ENCODE data around the gene ANO1.

ANO1 gene

DNA sequence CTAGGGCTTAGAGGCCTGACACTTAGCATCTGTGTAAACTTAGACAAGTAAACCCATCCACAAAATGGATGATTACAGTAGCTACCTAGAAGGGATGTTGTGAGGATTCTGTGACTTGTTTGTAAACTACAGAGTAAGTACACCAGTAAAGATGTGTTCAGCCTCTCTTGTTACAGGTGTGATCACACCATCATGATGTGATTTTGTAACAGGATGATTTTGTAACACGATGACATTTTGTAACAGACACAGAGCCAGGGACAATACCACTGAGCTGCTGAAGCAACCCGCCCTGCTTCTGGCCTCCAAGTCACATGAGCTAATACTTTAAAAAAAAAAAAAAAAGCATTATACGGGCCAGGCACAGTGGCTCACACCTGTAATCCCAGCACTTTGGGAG, 142.0 kb downstream of the ANO1 start:
- no peak overlapping the region for H3K4me3 ChIP-seq (ENCODE audit: low read depth, low read length, poor library complexity, severe bottlenecking)
- H3K27me3 ChIP-seq (ENCODE audit: insufficient read depth, low read length) = no peaks in the 10 kb centered on the region
- H3K9me2 ChIP-seq (ENCODE audit: low read depth, low read length) = no peaks in the 10 kb centered on the region
- H3K9ac ChIP-seq (ENCODE audit: low read length) = no peak overlapping the region
- H4K20me1 ChIP-seq (ENCODE audit: insufficient read depth, low read length) = no peaks in the 10 kb centered on the region
- no peaks in the 10 kb centered on the region for H3K9me3 ChIP-seq (ENCODE audit: low read length)
- H3K4me2 ChIP-seq (ENCODE audit: low read length) = no peak overlapping the region
- H3K36me3 ChIP-seq (ENCODE audit: insufficient read depth, low read length) = no peaks in the 10 kb centered on the region
- TF ChIP-seq CTCF (IDR thresholded peaks at IDR 0.05; ENCODE audit: low read length) (no peak), EZH2 (IDR thresholded peaks at IDR 0.05; ENCODE audit: borderline replicate concordance, low read length) (no peak)
- no peak overlapping the region for H3K27ac ChIP-seq (ENCODE audit: low read depth, low read length, poor library complexity, severe bottlenecking)
- H3F3A ChIP-seq (ENCODE audit: insufficient read depth, low read length) = no peaks in the 10 kb centered on the region
- no peaks in the 10 kb centered on the region for H3K4me1 ChIP-seq (ENCODE audit: insufficient read depth, low read length, severe bottlenecking)
- H2AFZ ChIP-seq (ENCODE audit: low read length) = no peak overlapping the region
- no peaks in the 10 kb centered on the region for H3K79me2 ChIP-seq (ENCODE audit: insufficient read depth, low read length)

- no peaks in the 10 kb centered on the region for H4K20me1 ChIP-seq (ENCODE audit: insufficient read depth, low read length)
- H3K9ac ChIP-seq (ENCODE audit: low read length) = no peak overlapping the region
- no peak overlapping the region for H3K4me2 ChIP-seq (ENCODE audit: low read length)
- no peaks in the 10 kb centered on the region for H3K9me2 ChIP-seq (ENCODE audit: low read depth, low read length)
- no peaks in the 10 kb centered on the region for H3F3A ChIP-seq (ENCODE audit: insufficient read depth, low read length)
- 0 out of 2 replicates have a peak, but pooled peaks cover 4% of the 10 kb centered on the region for H3K27me3 ChIP-seq (ENCODE audit: insufficient read depth, low read length)
- no peaks in the 10 kb centered on the region for H3K79me2 ChIP-seq (ENCODE audit: insufficient read depth, low read length)
- no peak overlapping the region for H3K27ac ChIP-seq (ENCODE audit: low read depth, low read length, poor library complexity, severe bottlenecking)
- H3K9me3 ChIP-seq (ENCODE audit: low read length) = no peaks in the 10 kb centered on the region
- no peak overlapping the region for H2AFZ ChIP-seq (ENCODE audit: low read length)
- no peaks in the 10 kb centered on the region for H3K4me1 ChIP-seq (ENCODE audit: insufficient read depth, low read length, severe bottlenecking)
- TF ChIP-seq CTCF (IDR thresholded peaks at IDR 0.05; ENCODE audit: low read length) = no peak
- TF ChIP-seq EZH2 (IDR thresholded peaks at IDR 0.05; ENCODE audit: borderline replicate concordance, low read length) = no peak
- H3K36me3 ChIP-seq (ENCODE audit: insufficient read depth, low read length) = no peaks in the 10 kb centered on the region
- H3K4me3 ChIP-seq (ENCODE audit: low read depth, low read length, poor library complexity, severe bottlenecking) = no peak overlapping the region
Observed at GRCh38 chr11:70220920-70221319, 142.8 kb downstream of the ANO1 start.

- Histone ChIP-seq H3K27me3 (ENCODE audit: insufficient read depth, low read length) (0 out of 2 replicates have a peak, but pooled peaks cover 8% of the 10 kb centered on the region), H3K27ac (ENCODE audit: low read depth, low read length, poor library complexity, severe bottlenecking) (no peak overlapping the region), H3K9me3 (ENCODE audit: low read length) (no peaks in the 10 kb centered on the region), H3K4me1 (ENCODE audit: insufficient read depth, low read length, severe bottlenecking) (no peaks in the 10 kb centered on the region), H3K36me3 (ENCODE audit: insufficient read depth, low read length) (no peaks in the 10 kb centered on the region), H4K20me1 (ENCODE audit: insufficient read depth, low read length) (no peaks in the 10 kb centered on the region), H3K79me2 (ENCODE audit: insufficient read depth, low read length) (no peaks in the 10 kb centered on the region), H2AFZ (ENCODE audit: low read length) (no peak overlapping the region), H3K9me2 (ENCODE audit: low read depth, low read length) (no peaks in the 10 kb centered on the region), H3K4me2 (ENCODE audit: low read length) (no peak overlapping the region), H3K9ac (ENCODE audit: low read length) (no peak overlapping the region), H3K4me3 (ENCODE audit: low read depth, low read length, poor library complexity, severe bottlenecking) (no peak overlapping the region), H3F3A (ENCODE audit: insufficient read depth, low read length) (no peaks in the 10 kb centered on the region)
- no peak for TF ChIP-seq EZH2 (IDR thresholded peaks at IDR 0.05; ENCODE audit: borderline replicate concordance, low read length)
- TF ChIP-seq CTCF (IDR thresholded peaks at IDR 0.05; ENCODE audit: low read length) = no peak
Observed at GRCh38 chr11:70225681-70226177, 147.6 kb downstream of the ANO1 start.
